Stimulated activated CD8-positive, alpha-beta memory T cell treated with anti-CD3 and anti-CD28 coated beads, Interleukin-2, amount 100 ng/mL, for 1 hour (primary cell): Measurements from ENCODE around the gene MORN3.
A peak's percentile ranks its signal among the peaks of the same experiment; 100 is the strongest.
"Not testable (repeated sequence)": the region's sequence is repeated elsewhere in the genome, so short reads cannot be mapped to it uniquely, and the experiment has no call there.

Experiments used
- DNase-seq, 2 donors: peaks; one replicate each; pipeline ENCODE4 v3.0.0-alpha.2; 2020; ENCODE audit warnings: low read depth in 2 of 2

Gene MORN3

GRCh38 chr12:121669521-121669900, at the start of gene MORN3:
Gene MORN3 (minus strand): TSS chr12:121669654. CDS start chr12:121669483, 171 bp downstream.
- no peak for DNase-seq

DNA sequence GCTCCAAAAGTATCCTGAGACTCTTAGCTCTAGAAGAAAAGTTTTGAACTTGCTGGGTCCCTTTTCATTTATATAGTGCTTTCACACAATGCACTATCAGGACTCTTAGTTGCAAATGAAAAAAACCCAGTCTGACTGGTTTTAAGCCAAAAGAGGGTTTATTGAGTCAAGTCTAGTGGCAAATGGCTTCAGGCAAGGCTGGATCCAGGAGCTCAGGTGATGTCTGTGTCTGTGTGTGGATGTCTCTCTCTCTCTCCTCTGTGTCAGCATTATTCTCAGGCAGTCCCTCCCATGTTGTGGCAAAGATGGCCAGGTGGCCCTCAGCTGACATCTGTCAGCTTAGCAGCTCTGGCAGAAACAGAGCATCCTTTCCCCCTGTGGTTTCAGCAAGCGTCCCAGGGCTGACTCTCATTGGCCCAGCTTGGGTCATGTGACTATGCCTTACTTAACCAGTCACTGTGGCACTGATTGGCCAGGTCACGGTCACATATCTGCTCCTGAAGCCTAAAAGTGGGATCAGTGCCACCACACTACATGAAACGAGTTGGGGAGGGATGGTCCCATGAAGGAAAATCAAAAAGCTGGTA, 49.3 kb upstream of the MORN3 start:
- DNase-seq = no peak

DNA sequence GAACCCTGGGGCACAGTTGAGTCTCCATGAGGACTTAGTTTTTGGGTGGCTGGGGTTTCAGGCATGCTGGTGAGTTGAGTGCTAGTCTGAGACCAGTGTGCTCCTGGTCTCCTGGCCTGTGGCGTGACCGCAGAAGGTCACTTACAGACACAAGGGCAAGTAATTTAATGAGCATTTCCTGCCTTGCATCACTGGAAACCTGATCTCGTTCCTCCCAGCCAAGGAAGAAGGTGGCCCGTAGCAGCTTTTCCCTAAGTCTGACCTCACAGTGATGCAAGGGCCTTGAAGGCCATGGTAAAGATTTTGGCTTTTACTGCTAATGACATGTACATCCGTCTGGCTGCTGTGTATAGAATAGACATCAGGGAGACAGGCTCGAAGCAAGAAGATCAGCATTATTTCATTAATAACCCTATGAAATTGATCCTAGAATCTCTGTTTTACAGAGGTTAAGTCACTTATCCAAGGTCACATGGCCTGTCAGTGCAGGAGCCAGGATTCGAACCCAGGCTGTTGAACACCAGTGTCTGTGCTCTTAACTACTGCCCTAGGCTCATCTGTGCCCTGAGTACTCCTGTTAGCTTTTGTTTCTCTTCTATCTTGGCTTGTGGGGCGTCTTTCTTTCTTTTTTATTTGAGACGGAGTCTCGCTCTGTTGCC, 47.7 kb upstream of the MORN3 start:
- no peak for DNase-seq

GRCh38 chr12:121715862-121716435, 46.5 kb upstream of the MORN3 start:
- no peak for DNase-seq

- not testable (repeated sequence) for DNase-seq
Measured at GRCh38 chr12:121715055-121715454, 45.6 kb upstream of the MORN3 start.

- DNase-seq = no peak
Measured at GRCh38 chr12:121713793-121714192, 44.3 kb upstream of the MORN3 start.

DNA sequence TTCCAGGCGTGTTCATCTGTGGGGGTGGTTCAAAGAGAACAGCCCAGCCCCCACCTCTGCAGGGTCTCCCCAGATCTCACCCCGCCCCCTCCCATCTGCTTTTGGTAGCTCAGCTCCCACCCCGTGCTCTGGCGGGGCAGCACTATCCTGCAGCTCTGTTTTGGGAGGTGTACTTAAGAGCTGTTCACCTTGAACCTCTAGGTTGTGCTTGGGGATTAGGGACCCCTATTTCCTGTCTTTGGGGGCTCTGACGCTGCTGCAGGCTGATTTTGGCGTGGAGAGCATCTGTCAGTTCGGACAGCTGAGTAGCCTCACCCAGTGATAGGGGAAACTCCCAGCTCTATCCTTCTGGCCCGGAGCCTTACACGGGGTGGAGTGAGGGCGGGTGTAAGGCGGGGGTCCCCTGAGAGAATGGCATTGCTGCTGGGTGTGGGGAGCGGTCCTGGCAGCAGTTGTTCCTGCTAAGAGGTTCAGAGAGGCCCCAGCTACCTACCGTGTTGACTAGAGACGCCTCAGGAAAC, 43.9 kb upstream of the MORN3 start:
- no peak for DNase-seq

DNA sequence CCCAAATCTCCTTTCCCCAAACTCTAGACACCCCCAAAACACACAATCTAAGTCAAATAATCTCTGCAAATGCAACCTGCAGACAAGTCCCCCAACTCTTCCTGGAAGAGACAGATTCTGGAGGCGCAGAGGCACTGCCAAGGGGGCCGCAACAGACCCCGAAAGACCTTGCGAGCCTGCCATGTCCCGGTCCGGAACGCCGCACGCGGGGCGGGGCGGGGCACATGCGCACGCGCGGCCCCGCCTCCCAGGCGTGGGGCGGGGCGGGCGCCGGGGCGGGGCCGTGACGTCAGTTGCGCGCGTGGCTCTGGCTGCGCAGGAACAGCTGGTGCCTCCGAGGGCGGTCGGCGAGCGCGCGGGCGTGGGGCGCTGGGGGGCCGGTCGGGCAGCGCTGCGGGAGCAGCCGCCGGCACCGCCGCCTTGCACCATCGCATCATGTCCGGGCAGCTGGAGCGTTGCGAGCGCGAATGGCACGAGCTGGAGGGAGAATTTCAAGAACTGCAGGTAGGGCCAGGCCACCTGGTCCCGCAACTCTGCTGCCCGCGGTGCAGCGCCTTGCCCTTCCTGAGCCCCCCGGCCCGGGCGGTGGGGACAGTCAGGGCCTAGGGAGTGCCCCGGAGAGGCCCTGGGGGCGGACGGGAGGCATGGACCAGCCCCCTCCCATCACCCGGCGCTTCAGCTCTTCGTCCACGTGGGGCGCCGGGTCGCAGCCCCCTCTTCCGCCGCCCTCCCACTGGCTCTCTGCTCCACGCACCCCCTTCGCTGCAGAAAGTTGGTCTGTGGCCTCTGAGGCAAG, 43.2 kb upstream of the MORN3 start, which contains the start of gene TMEM120B:
TSS of gene TMEM120B (plus strand) at position 292 of the 796 bp plus-strand sequence. CDS start at position 436, 144 bp downstream.
- peak; percentile 67 to 76 for DNase-seq

GRCh38 chr12:121712190-121712460, 42.7 kb upstream of the MORN3 start:
- DNase-seq = no peak

GRCh38 chr12:121711361-121712189, 42.1 kb upstream of the MORN3 start:
- no peak for DNase-seq

DNA sequence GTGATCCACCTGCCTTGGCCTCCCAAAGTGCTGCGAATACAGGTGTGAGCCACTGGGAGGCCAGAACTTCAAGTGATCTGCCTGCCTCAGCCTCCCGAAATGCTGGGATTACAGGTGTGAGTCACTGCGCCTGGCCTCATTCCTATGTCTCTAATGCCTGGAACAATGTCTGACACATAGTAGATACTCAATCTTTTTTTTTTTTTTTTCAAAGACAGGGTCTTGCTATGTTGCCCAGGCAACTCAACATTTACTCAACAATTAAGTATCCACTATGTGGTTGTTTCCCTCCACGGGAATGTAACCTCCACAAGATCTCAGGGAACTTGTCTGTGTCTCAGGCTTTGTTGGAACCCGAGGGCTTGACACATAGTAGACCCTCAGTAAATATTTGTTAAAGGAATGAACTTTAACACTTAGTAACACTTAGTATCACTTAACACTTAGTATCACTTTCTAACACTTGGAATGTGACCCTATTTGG, 40.1 kb upstream of the MORN3 start:
- DNase-seq = no peak

DNA sequence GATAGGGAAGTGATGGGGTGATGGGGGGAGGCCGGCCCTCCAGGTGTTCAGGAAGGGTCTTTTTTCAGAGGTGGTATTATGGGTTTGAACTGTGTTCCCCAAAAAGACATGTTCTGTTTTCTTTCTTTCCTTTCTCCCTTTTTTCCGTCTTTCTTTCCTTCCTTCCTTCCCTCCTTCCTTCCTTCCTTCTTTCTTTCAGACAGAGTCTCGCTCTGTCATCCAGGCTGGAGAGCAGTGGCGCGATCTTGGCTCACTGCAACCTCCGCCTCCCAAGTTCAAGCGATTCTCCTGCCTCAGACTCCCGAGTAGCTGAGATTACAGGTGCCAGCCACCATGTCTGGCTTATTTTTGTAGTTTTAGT, 39.6 kb upstream of the MORN3 start:
- not testable (repeated sequence) for DNase-seq

DNA sequence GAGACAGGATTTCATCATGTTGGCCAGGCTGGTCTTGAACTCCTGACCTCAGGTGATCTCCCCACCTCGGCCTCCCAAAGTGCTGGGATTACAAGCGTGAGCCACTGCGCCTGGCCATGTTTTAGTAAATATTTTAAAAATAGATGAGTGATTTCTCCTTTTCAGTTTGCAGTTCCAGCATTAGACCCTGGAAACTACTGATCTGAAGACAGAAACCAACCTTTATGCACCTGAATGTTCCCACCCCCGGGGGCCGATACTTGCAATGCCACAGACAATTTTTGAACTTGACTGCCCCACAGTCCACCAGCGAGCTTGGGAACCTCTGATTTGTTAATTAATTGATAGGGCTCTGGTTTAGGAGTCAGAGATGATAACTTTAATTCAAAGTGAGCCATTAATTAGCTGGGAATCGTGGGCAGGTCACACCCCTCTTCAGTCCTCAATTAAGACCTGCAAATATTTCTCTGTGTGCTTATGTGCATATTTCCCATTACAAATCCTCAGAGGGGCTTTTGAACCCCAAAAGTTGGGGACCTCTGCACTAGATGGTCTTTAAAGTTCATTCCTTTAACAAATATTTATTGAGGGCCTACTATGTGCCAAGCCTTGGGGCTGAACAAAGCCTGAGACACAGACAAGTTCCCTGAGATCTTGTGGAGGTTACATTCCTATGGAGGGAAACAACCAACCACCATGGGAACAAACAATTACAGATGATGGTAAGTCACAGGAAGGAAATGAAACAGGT, 39.0 kb upstream of the MORN3 start:
- no peak for DNase-seq

DNA sequence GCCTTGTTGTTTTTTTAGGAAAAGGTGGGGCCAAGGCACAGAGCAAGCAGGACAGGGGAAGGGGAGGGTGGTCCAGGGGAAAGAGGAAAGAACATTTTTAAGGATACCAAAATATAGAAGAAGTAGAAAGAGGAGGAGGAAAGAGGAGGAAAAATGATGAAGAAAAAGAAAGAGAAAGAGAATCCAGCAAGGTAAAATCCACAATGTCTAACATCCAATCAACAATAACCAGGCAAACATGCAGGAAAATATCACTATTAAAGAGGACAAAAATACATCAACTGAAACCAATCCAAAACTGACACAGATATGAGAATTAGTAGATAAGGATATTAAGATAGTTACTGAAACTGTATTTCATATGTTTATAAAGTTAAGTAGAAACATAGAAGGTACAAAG, 36.1 kb upstream of the MORN3 start:
- no peak for DNase-seq

DNA sequence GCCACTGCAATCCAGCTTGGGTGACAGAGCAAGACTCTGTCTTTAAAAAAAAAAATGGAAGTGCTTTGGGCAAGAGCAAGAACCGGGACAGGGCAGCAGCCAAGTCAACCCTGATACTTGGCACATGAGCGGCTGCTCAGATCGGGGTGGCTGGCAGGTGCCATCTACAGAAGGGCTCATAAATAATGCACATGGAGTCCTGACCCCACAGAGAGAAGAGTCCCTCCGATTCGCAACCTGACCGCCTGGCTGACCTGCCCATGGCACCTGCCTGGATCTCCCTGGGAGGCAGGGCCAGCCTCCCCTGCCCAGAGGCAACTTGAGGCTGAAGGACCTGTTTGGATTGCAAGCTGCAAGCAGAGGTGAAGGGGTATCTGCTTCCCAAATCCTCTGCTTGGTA, 33.5 kb upstream of the MORN3 start:
- no peak for DNase-seq

DNA sequence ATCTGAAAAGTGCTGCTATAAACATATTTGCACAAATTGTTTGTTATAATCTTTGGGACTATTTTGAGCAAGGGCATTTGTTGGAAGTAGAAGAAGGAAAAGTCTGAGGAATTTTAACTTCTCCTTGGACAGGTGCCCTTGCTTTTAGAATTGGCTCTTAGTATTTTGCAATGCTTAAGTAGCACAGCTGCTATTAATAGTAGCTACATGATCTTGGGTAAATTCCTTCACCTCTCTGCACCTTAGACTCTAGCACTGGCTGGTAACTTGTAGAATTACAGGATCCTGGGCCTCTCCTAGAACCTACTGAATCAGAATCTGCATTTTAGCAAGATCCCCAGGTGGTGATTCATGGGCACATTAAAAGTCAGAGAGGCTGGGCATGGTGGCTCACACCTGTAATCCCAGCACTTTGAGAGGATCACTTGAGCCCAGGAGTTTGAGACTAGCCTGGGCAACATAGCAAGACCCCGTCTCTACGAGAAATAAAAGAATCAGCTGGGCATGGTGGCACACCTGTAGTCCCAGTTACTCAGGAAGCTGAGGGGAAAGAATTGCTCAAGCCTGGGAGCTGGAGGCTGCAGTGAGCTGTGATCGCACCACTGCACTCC, 32.3 kb upstream of the MORN3 start:
- no peak for DNase-seq

DNA sequence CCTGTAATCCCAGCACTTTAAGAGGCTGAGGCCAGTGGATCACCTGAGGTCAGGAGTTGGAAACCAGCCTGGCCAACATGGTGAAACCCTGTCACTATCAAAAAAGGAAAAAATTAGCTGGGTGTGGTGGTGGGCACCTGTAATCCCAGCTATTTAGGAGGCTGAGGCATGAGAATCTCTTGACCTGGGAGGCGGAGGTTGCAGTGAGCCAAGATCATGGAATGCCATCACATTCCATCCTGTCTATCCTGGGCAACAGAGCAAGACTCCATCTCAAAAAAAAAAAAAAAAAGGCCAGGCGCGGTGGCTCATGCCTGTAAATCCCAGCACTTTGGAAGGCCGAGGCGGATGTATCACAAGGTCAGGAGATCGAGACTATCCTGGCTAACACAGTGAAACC, 28.4 kb upstream of the MORN3 start:
- DNase-seq = not testable (repeated sequence)

GRCh38 chr12:121697093-121697698, 27.7 kb upstream of the MORN3 start:
- no peak for DNase-seq

GRCh38 chr12:121693155-121693687, 23.8 kb upstream of the MORN3 start:
- no peak for DNase-seq

DNA sequence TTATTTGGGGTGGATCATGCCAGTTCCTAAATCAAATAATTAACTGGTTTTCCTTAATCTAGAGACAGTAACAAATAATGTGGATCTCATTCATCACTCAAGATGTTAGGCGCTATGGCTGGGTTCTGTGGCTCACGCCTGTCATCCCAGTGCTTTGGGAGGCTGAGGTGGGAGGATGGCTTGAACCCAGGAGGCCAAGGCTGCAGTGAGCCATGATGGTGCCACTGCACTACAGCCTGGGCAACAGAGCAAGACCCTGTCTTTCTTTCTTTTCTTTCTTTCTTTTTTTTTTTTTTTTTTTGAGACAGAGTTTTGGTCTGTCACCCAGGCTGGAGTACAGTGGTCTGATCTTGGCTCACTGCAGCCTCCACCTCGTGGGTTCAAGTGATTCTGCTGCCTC, 23.3 kb upstream of the MORN3 start:
- not testable (repeated sequence) for DNase-seq
